ENCODE data around the gene LSS.

The LSS gene

GRCh38 chr21:46207006-46207919 is 21.3 kb downstream of the LSS start:
- Histone ChIP-seq H3K79me2 (no peaks in the 10 kb centered on the region), H3K27me3 (ENCODE audit: control insufficient read depth, insufficient read depth, low read length) (no peaks in the 10 kb centered on the region), H3K36me3 (ENCODE audit: control insufficient read depth, insufficient read depth, low read length) (no peaks in the 10 kb centered on the region), H2AFZ (no peak overlapping the region), H3K9me3 (ENCODE audit: control insufficient read depth, low read length) (no peaks in the 10 kb centered on the region), H3K4me1 (no peaks in the 10 kb centered on the region), H3K9ac (no peak overlapping the region), H3K4me3 (ENCODE audit: low read depth, low read length) (no peak overlapping the region), H3K27ac (no peak overlapping the region), H3K4me2 (ENCODE audit: low read length) (no peak overlapping the region)
- TF ChIP-seq, protein P1, sequence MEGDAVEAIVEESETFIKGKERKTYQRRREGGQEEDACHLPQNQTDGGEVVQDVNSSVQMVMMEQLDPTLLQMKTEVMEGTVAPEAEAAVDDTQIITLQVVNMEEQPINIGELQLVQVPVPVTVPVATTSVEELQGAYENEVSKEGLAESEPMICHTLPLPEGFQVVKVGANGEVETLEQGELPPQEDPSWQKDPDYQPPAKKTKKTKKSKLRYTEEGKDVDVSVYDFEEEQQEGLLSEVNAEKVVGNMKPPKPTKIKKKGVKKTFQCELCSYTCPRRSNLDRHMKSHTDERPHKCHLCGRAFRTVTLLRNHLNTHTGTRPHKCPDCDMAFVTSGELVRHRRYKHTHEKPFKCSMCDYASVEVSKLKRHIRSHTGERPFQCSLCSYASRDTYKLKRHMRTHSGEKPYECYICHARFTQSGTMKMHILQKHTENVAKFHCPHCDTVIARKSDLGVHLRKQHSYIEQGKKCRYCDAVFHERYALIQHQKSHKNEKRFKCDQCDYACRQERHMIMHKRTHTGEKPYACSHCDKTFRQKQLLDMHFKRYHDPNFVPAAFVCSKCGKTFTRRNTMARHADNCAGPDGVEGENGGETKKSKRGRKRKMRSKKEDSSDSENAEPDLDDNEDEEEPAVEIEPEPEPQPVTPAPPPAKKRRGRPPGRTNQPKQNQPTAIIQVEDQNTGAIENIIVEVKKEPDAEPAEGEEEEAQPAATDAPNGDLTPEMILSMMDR (IDR thresholded peaks at IDR 0.05) = no peak

GRCh38 chr21:46206163-46207005 is 22.2 kb downstream of the LSS start:
- H2AFZ ChIP-seq = no peak overlapping the region
- no peak overlapping the region for H3K9ac ChIP-seq
- TF ChIP-seq, protein P1 (IDR thresholded peaks at IDR 0.05) = no peak
- H3K9me3 ChIP-seq (ENCODE audit: control insufficient read depth, low read length) = no peaks in the 10 kb centered on the region
- H3K4me1 ChIP-seq = no peaks in the 10 kb centered on the region
- no peaks in the 10 kb centered on the region for H3K27me3 ChIP-seq (ENCODE audit: control insufficient read depth, insufficient read depth, low read length)
- no peaks in the 10 kb centered on the region for H3K36me3 ChIP-seq (ENCODE audit: control insufficient read depth, insufficient read depth, low read length)
- H3K27ac ChIP-seq = no peak overlapping the region
- no peak overlapping the region for H3K4me3 ChIP-seq (ENCODE audit: low read depth, low read length)
- no peaks in the 10 kb centered on the region for H3K79me2 ChIP-seq
- H3K4me2 ChIP-seq (ENCODE audit: low read length) = no peak overlapping the region

DNA sequence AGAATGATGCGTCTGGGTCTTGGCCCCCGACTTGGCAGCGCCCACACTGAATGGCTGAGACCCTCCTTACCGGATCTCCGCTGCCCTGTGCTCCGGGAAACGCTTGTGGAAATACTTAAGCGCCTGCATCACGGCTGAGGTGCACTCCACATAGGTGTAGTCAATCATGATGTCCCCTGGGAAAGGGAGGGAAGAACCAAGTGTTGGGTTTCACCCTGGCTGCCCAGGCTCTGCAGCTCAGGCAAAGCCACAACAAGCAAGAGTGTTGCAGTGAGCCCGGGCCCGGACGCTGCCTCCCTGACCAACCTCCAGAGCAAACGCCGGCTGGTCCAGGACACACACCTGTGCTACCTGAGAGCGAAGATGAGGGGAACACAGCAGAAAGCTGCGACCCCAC is 22.8 kb downstream of the LSS start:
- H3K9ac ChIP-seq = no peak overlapping the region
- TF ChIP-seq, protein P1 (IDR thresholded peaks at IDR 0.05) = no peak
- H2AFZ ChIP-seq = no peak overlapping the region
- no peak overlapping the region for H3K4me2 ChIP-seq (ENCODE audit: low read length)
- no peak overlapping the region for H3K27ac ChIP-seq
- H3K9me3 ChIP-seq (ENCODE audit: control insufficient read depth, low read length) = no peaks in the 10 kb centered on the region
- no peaks in the 10 kb centered on the region for H3K27me3 ChIP-seq (ENCODE audit: control insufficient read depth, insufficient read depth, low read length)
- no peaks in the 10 kb centered on the region for H3K4me1 ChIP-seq
- no peak overlapping the region for H3K4me3 ChIP-seq (ENCODE audit: low read depth, low read length)
- no peaks in the 10 kb centered on the region for H3K36me3 ChIP-seq (ENCODE audit: control insufficient read depth, insufficient read depth, low read length)
- H3K79me2 ChIP-seq = no peaks in the 10 kb centered on the region

DNA sequence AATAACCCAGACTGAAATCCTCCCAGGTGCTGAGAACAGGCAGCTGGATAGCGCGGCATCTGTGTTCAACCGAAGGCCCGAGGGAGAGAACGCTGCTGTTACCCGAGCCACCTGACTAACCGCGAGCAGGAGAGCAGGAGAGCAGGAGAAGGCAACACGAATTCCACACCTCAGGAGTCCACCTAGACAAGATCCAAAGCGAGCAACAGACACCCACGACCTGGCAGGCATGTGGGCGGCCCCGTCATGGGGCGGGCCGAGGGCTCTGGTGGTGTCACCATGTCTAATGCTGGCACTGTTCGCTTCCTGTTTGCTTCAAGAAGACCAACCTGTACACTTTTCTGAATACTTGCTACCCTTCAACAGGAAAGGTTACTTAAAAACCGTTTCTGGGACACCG is 23.4 kb downstream of the LSS start:
- TF ChIP-seq, protein P1 (IDR thresholded peaks at IDR 0.05) = no peak
- Histone ChIP-seq H3K79me2 (no peaks in the 10 kb centered on the region), H3K9me3 (ENCODE audit: control insufficient read depth, low read length) (no peaks in the 10 kb centered on the region), H3K4me1 (no peaks in the 10 kb centered on the region), H3K4me2 (ENCODE audit: low read length) (no peak overlapping the region), H3K4me3 (ENCODE audit: low read depth, low read length) (no peak overlapping the region), H3K27me3 (ENCODE audit: control insufficient read depth, insufficient read depth, low read length) (no peaks in the 10 kb centered on the region), H3K27ac (no peak overlapping the region), H2AFZ (no peak overlapping the region), H3K36me3 (ENCODE audit: control insufficient read depth, insufficient read depth, low read length) (no peaks in the 10 kb centered on the region), H3K9ac (no peak overlapping the region)
